IPS-NIHi7 (cell line): ENCODE measurements around the gene DOK7.

Source experiments
- DNase-seq: peaks from one replicate; pipeline ENCODE4 v3.0.0; 2012; ENCODE audit warnings: mixed read lengths; ENCODE audit errors: extremely low spot score

DOK7 gene

GRCh38 chr4:3487861-3488260, 24.8 kb downstream of the DOK7 start:
- DNase-seq, result no peak

DNA sequence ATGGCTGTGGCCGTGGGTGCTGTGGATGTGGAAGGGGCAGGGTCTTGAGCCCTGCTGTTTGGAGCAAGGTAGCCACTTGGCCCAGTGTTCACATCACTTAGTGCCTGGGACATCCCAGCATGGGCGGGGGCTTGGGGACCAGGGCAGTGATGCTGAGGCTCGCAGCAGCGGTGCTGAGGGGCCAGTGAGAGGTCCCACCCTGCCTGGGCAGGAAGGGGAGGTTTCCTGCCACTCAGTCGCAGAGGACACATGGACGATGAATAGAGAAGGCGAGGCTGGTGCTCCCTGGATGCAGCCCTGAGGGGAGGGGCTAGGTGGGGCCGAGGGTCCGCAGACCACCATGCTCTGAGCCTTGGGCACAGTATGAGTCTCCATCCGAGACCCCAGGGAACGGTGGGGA, 25.7 kb downstream of the DOK7 start:
- DNase-seq, result no peak

- DNase-seq, result no peak
Observed at GRCh38 chr4:3489451-3489962, 26.4 kb downstream of the DOK7 start.

- DNase-seq, result no peak
Observed at GRCh38 chr4:3491681-3492405, 28.7 kb downstream of the DOK7 start.

DNA sequence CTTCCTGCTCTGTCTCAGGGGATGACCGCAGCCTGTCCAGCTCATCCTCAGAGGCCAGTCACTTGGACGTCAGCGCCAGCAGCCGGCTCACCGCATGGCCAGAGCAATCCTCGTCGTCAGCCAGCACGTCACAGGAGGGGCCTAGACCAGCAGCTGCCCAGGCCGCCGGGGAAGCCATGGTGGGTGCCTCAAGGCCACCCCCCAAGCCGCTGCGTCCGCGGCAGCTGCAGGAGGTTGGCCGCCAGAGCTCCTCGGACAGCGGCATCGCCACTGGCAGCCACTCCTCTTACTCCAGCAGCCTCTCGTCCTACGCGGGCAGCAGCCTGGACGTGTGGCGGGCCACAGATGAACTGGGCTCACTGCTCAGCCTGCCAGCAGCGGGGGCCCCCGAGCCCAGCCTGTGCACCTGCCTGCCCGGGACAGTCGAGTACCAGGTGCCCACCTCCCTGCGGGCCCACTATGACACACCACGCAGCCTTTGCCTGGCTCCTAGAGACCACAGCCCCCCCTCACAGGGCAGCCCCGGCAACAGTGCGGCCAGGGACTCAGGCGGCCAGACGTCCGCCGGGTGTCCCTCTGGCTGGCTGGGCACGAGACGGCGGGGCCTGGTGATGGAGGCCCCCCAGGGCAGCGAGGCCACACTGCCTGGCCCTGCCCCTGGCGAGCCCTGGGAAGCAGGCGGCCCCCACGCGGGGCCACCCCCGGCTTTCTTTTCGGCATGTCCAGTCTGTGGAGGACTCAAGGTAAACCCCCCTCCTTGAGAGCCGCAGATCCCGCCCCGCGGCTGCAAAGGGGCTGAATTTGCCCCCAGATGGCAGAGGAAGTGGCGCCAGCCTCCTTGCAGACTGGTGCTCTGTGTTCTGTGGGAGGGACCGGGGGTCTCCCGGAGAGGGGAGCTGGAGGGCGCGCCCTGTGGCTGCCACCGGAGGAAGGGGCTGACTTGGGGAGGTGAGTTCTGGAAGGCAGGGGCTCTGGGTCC, 29.9 kb downstream of the DOK7 start:
- DNase-seq, result no peak

- DNase-seq, result no peak
Observed at GRCh38 chr4:3493720-3494461, 30.8 kb downstream of the DOK7 start.

DNA sequence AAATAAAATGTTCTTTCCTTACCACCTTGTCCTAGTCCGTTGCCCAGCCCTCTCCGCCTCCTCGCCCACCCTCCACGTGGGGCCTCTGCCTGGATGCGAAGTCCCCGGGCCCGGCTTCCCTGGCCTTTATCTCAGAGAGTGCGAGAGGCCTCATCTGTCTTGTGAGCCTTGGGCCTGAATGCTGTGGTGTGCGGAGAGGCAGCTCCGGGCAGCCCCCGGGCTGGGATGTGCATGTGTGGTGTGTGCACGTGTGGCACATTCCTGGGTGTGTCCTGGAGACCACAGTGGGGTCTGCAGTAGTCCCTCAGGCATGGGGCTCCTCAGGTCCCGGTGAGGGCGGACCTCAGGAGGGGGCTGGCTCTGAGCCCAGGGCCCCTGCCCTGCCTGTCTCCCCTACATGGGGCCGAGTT, 31.4 kb downstream of the DOK7 start:
- no peak for DNase-seq

DNA sequence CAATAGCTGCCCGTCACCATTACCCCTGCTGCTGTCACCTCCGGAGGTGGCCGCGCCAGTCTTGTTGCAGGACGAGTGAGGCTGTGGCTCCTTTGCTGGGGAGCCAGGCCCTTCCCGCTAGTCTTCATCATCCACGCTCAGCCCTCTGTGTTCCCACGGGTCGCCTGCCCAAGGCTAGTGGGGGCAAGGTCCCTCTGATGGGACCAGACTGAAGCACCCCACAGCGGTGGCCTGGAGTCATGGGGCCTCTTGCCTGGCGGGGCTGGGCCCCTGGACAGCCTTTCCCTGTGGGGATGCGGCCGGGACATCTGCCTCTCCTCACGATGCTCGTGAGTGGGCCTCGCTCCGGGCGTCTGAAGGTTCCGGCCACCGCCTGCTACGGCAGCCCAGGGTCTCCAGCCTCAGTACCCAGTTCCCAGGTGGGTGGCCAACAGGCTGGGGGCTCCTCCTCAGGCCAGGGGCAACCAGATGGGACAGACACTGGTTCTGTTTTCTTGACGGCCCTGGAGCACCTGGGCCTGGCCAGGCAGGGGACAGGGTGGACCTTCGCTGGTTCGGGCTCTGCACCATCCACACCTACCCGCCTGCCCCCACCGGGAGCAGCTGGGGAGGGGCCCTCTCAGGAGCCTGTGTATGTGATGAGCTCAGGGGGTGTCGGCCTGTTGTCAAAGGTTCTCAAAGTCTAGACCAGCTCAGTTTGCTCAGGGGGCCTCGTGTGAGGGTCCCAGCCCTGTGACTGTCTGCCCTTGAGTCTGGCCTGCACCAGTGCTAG, 32.3 kb downstream of the DOK7 start:
- no peak for DNase-seq

DNA sequence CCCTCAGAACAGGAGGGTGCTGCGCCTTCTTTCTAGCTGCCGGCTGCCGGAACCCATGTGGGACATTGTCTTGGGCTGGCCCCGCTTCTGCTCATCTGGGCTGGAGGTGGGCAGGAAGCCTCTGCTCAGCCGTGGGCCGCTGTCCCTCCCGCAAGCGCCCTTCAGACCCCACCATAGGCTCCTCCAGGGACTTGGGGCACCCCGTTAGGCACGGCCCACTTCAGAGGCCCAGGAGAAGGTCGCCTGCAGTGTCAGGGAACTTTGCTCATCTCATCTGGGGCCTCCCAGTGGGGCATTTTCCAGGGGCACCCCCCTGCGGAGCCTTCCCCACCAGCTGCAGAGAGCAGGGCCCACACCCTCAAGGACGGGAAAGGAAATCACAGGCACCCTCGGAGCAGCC, 32.9 kb downstream of the DOK7 start:
- no peak for DNase-seq

GRCh38 chr4:3497095-3497494, 34.0 kb downstream of the DOK7 start:
- DNase-seq, result no peak

- no peak for DNase-seq
Observed at GRCh38 chr4:3497523-3498389, 34.6 kb downstream of the DOK7 start.

- no peak for DNase-seq
Observed at GRCh38 chr4:3498407-3498806, 35.3 kb downstream of the DOK7 start.

DNA sequence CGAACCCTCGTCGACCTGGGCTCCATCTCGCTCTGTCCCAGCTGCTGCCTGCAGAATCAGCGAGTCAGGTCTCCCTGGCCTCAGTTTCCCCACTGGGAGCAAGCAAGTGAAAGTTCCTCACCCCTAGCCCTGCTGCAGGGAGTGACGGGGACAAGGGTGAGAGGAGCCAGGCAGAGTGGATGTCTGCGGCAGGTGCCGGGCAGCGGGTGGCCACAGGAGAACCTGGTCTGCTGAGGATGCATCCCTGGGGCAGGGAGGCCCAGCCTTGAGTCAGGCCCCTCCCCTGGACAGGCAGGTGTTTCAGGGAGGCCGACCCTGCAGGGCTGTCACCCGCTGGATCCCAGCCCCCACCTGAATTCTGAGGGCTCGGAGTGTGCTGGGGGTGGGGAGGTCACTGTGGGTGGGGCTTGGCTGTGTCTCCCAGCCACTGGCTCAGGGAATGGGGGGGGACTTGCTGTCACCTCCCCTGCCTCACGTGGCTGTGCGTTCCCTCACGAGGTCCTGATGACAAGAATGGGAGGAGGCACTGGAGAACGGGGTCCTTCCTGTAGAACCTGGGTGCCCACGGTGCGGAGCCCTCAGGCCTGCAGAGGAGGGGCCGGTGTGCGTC, 35.9 kb downstream of the DOK7 start:
- DNase-seq, result no peak

DNA sequence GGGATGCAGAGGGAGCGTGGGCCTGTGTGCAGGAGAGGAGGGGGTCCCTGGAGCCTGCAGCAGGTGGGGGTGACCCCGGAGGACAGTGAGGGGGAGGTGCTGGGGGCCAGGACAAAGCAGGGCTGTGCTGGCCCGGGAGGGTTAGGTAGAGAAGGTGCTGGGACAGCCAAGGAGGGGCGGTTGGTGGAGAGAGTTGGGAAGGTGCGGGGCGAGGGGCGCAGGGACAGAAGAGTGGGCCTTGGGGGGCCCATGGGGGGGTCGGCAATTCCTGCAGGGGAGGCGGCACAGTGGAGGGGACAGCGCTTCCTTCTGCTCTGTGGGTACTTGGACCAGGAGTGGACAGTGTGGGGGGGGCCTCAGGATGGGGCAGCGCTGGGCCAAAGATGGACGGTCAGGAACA, 36.6 kb downstream of the DOK7 start:
- DNase-seq, result no peak

- DNase-seq, result no peak
Observed at GRCh38 chr4:3500111-3500510, 37.0 kb downstream of the DOK7 start.

GRCh38 chr4:3500634-3501101, 37.6 kb downstream of the DOK7 start:
- DNase-seq, result no peak

DNA sequence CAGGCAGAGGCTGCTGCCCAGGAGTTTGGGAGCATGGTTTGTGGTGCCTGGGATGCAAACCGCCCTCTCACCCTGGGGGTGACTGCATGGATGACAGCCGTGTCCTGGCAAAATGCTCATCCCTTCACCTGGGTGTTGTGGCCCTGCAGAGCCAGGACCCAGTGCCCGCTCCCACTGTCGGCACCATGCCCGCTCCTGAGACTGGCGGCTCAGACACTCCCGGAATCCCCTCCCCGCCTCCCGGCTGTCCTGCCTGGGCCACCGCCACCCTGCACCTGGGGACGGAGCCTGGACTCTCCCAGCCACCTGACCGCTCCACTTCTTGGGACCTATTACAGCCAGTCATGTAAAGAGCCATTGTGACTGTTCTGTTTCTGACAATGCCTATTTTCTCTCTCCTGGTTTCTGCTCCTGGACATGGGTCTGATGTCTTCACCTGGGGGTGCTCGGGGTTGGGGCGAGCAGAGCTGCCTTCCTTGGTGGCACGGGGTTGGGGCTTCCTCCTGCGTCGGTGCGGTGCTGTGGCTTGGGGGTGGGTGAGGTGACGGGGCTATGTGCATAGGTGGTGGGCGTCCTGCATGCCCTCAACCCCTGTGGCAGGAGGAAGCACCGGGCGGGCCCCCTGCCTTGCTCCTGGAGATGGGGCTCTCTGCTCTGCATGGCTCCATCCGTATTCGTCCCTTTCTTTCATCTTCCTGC, 38.2 kb downstream of the DOK7 start:
- DNase-seq, result no peak

GRCh38 chr4:3501825-3502425, 38.8 kb downstream of the DOK7 start:
- DNase-seq, result no peak
